Inflammatory macrophage treated with lipopolysaccharide for 4 hours (primary cell): ENCODE results near the gene CACNB3.
"Not testable (repeated sequence)": the region's sequence is repeated elsewhere in the genome, so short reads cannot be mapped to it uniquely, and the experiment has no call there.

Experiments
- DNase-seq: peaks from one replicate; pipeline ENCODE4 v3.0.0-alpha.2; 2020

CACNB3 gene

GRCh38 chr12:48857278-48857994, 39.1 kb downstream of the CACNB3 start:
- no peak for DNase-seq

GRCh38 chr12:48858043-48858442, 39.7 kb downstream of the CACNB3 start:
- no peak for DNase-seq

- no peak for DNase-seq
Observed at GRCh38 chr12:48859607-48860006, 41.3 kb downstream of the CACNB3 start.

- not testable (repeated sequence) for DNase-seq
Observed at GRCh38 chr12:48860236-48860635, 41.9 kb downstream of the CACNB3 start.

- DNase-seq = peak; percentile 10
Observed at GRCh38 chr12:48861111-48861510, 42.8 kb downstream of the CACNB3 start.

- no peak for DNase-seq
Observed at GRCh38 chr12:48862760-48863159, 44.5 kb downstream of the CACNB3 start.

- no peak for DNase-seq
Observed at GRCh38 chr12:48863291-48863690, 45.0 kb downstream of the CACNB3 start.

GRCh38 chr12:48865281-48866051, 47.2 kb downstream of the CACNB3 start, which contains the start of gene RND1:
TSS of gene RND1 (minus strand) at chr12:48865870. CDS start at chr12:48865767, 103 bp downstream.
- DNase-seq = peak; percentile 96

GRCh38 chr12:48866052-48866711, 47.9 kb downstream of the CACNB3 start:
- no peak for DNase-seq

GRCh38 chr12:48868451-48868850, 50.2 kb downstream of the CACNB3 start:
- no peak for DNase-seq

GRCh38 chr12:48869191-48869590, 50.9 kb downstream of the CACNB3 start:
- DNase-seq = no peak

- no peak for DNase-seq
Observed at GRCh38 chr12:48873096-48873495, 54.8 kb downstream of the CACNB3 start.

- not testable (repeated sequence) for DNase-seq
Observed at GRCh38 chr12:48873534-48873933, 55.2 kb downstream of the CACNB3 start.

GRCh38 chr12:48875944-48876515, 57.7 kb downstream of the CACNB3 start:
- no peak for DNase-seq
